COLO668 (cell line): Measurements from ENCODE around the gene TMEM117.

Experiments used
- DNase-seq: peaks from one replicate; lab custom pipeline; 2025; ENCODE audit not compliant: unreplicated experiment; lab: John Stamatoyannopoulos, UW

Gene TMEM117

DNA sequence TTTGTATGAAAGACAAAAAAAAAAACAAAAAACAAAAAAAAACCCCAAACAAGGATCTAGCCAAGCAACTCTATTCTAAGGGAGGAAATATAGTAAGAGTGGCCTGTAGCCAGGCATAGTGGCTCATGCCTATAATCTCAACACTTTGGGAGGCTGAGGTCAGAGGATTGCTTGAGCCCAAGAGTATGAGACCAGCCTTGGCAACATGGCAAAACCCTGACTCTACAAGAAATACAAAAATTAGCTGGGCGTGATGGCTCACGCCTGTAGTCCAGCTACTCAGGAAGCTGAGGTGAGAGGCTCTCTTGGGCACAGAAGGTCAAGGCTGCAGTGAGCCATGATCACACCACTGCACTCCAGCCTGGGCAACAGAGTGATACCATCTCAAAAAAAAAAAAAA lies 47.9 kb downstream of the TMEM117 start:
- no peak for DNase-seq

DNA sequence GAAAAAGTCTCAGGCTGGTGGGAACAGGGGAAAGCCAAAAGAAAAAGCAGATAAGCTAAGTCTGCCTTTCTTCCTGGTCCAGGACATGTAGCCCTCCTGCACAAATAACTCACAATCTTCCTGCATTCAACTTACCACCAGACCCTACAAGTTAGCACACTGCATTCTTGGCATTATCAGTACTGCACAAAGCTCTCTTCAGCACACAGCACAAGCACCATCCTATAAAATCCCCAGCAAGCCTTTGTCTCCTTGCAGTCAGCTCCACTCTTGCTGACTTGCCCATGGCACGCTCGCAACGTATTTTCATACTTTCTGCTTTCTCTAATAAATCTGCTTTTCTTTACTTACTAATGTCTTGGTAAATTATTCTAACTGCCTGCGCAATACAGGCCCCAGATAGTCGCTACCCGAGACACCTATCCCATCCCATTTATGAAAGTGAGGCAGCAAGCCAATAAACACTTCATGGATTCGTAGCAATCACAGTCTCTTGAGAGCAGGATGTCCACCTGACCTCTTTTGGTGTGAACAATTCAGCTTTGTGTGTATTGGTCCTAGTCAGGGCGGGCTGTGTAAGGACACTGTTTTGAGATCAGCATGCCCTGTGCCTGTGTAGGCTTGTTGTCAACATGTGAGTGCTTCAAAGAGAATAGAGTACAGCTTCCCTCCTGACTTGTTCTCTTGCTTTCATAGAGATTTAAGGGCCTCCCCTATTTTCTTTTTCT lies 49.0 kb downstream of the TMEM117 start:
- no peak for DNase-seq

DNA sequence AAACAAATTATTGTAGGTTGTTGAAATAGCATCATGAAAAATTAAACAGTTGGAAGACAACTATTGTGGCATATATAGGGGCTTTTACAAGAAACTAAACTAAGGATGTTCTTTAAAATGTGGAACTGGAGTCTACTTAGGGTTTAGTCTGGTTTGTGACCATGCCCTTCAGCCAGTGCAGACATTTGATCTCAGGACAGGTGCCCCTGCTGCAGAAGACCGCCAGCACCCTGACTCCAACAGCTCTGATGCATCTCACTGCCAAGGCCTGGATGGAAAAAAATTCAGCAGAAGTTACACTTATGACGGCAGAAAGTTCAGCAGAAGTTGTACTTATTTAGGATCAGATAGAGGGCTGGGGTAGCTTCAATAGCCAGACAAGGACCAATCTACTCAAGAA lies 51.5 kb downstream of the TMEM117 start:
- DNase-seq: no peak

- DNase-seq: no peak
Measured at GRCh38 chr12:43891856-43892574, 56.1 kb downstream of the TMEM117 start.

DNA sequence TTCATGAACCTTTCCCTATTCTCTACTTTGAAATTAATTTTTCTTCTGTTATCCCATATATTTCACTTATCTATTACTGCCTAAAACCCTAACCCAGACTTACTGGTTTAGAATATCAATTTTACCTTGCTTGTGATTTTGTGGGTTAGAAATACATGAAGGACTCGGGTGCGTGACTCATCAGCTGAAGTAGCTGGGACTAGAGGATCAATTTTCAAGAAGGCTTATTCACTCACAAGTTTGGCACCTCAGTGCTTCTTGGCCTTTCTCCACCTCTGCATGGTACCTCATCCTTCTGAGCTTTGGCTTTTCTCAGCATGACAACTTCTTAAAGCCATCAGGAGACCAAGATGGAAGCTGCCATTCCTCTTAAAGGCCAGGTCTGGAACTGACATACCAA lies 57.8 kb downstream of the TMEM117 start:
- no peak for DNase-seq

- no peak for DNase-seq
Measured at GRCh38 chr12:43895580-43896206, 59.8 kb downstream of the TMEM117 start.

- DNase-seq: no peak
Measured at GRCh38 chr12:43896496-43896895, 60.6 kb downstream of the TMEM117 start.

DNA sequence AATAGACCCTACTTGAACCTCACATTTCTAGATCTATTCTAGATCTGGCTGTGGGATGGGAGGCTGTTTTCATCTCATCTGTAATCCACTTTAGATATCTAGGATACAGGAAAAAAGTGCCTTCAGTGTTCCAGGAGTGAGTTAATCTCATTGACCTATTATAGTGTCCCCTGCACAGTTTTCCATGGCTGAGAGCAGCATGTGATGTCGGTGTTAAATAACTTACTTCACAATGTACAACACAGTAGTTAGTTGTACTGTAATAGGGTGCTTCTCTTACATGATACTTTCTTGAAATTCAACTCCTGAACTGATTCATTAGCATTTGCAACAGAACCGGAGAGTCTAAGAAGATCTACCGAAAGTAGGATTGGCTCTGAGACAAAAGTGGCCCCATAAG lies 62.6 kb downstream of the TMEM117 start:
- DNase-seq: no peak

DNA sequence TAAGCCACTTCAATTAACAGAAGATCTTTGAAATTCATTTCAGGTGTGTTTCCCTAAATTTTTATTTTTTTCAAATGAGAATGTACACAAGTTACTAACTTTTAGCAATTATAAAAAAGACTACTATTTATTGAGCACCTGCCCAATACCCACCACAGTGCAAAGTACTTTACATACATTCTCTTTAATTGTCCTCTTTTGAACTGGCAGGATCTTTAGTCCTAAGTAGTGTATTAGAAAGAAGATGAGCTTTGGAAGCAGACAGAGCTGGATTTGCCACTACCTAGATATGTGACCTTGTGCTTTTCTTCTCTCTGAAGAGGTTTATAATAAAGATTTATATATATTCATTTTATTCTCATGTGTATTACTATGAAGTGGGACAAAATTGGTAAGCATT lies 63.7 kb downstream of the TMEM117 start:
- DNase-seq: no peak

- no peak for DNase-seq
Measured at GRCh38 chr12:43903686-43904085, 67.8 kb downstream of the TMEM117 start.

DNA sequence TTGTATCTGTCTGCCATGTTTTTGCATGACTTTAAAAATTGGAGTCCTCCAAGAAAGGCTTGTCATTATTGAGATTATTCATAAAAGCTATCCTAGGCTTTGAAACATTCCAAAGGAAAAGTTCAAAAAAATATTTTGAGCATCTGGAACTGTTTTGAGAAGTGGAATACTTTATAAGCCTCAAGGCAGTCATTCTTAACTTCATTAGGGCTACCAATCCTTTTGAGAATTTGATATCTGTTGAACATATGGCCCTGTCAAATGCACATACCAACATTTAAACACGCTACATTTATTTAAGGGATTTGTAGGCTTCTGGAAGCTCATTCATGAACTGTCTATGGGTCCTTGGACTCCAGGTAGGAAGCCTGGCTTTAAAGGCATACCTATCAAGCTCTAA lies 77.0 kb downstream of the TMEM117 start:
- DNase-seq: no peak

- DNase-seq: no peak
Measured at GRCh38 chr12:43914391-43914790, 78.5 kb downstream of the TMEM117 start.

- DNase-seq: no peak
Measured at GRCh38 chr12:43914923-43915468, 79.1 kb downstream of the TMEM117 start.

DNA sequence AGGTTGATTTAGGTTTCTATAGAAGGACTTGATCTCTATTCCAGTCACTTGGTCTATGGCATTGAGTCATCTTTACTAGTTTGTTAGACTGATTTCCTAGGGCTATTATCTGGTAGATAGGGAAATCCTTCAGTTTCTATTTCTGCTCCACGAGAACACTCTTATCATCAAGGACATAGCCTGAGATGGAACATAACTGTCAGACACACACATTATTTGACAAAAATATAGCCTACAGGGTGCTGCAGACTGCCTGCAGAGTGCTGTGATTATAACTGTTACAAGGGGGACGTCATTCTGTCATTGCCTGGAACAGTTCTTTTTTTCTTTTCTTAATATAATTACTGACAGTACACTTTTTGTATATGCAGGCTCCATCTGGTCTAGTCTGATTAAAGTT lies 82.0 kb downstream of the TMEM117 start:
- DNase-seq: no peak

GRCh38 chr12:43921666-43922337 lies 85.9 kb downstream of the TMEM117 start:
- DNase-seq: no peak

DNA sequence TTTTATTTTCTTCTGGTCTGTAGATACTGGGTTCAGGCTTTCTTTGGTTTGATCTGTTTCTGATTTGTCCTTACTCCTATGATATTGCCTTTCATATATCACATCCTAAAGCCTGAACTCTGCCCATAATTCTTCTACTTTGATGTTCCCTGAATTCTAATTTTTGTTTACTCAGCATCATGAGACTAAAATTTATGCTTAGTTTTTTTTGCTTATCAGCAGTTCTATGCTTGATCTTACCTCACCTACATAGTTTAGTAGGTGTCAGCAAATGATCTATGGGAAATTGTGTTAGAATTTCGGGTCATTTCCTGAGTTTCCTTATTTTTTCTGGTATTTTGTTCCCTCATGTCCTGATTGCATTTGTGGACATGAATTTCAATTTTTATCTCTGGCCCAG lies 94.2 kb downstream of the TMEM117 start:
- no peak for DNase-seq

GRCh38 chr12:43931187-43931586 lies 95.3 kb downstream of the TMEM117 start:
- DNase-seq: no peak

DNA sequence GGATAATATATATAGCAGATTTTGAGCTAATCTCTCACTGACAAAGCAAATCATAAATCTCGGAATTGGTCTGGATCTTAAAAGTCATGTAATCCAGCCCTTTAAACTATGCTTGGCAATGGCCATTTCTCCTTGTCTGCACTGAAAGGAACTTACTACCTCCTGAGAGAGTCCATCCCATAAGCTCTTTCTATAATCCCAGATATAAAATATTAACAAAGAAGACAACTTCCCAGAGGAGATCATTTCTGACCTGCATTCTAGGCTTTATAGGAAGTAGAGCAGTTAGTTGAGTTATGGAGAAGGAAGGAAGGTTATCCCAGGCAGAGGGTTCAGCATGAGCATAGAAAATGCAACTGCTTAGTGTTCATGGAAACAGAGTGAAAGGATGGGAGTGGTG lies 99.7 kb downstream of the TMEM117 start:
- DNase-seq: no peak

- no peak for DNase-seq
Measured at GRCh38 chr12:43937947-43938346, 102.1 kb downstream of the TMEM117 start.

DNA sequence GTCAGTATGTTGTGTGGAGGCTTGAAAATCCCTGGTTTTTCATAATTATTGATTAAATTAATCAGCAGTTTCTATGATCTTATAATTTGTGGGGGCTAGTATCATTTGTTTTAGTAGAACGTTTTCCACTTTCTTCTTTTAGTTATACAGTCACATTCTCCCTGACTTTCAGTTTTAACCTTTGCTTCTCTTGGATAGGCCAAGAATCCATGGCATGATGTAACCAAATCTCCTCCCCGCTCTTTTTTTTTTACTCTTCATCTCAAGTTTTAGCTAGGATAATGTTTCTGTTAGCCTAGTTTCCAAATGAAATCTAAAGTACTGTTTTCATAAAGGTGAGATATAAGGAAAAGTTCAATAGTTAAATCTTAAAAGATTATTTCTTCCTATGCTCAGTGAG lies 106.5 kb downstream of the TMEM117 start:
- DNase-seq: no peak

DNA sequence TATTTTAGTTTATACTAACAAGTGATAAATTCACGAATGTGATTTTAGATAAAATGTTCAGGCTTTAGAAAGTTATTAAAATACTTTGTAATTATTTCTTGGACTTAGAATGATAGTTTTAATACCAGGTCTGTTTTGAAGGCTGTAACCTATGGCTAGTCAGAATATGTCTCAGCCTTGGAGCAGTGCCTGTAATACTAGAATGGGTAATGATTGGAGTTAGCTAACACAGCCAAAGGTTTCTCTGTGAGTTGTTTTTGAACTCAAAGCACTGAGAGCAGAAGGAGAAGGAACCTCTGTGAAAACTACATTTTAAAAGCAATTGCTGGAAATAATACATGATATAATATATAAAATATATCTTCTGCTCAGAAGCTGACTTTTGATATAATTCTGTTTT lies 110.1 kb downstream of the TMEM117 start:
- DNase-seq: no peak
